HepG2 (cell line): ENCODE measurements around the gene EPPIN. TPM values are rescaled to one million over a fixed set of nuclear protein-coding genes. Genes with fewer than 3 reads are reported as not detected.

Experiments used
- ARID3A ChIP-seq: IDR thresholded peaks from 2 replicates; pipeline ENCODE4 v1.6.1; 2012; ENCODE audit warnings: low read depth, low read length, improper control_type of control experiment
- ARID5B ChIP-seq: IDR thresholded peaks from 2 replicates; pipeline ENCODE4 v1.4.0; 2020; ENCODE audit warnings: mild to moderate bottlenecking, missing genetic modification reagents
- BHLHE40 ChIP-seq: IDR thresholded peaks from 2 replicates; pipeline ENCODE4 v1.6.1; 2011; ENCODE audit warnings: low read length, improper control_type of control experiment
- DRAP1 ChIP-seq: IDR thresholded peaks from 2 replicates; pipeline ENCODE4 v1.6.1; 2016; ENCODE audit warnings: missing genetic modification reagents, missing compliant biosample characterization
- HMGXB4 ChIP-seq, 2 experiments: sonication (generic) in 1 of 2; formaldehyde crosslinking in 1 of 2; IDR thresholded peaks; 2 replicates each; pipeline versions ENCODE4 v1.4.0 to v1.6.1; 2018 to 2020; ENCODE audit warnings: missing genetic modification reagents in 2 of 2, borderline replicate concordance in 1 of 2, low read depth in 1 of 2, mild to moderate bottlenecking in 1 of 2, missing biosample characterization in 1 of 2
- KAT8 ChIP-seq: IDR thresholded peaks from 2 replicates; pipeline ENCODE4 v1.6.1; 2016; ENCODE audit warnings: missing genetic modification reagents, missing compliant biosample characterization
- NFKB2 ChIP-seq: sonication (generic); formaldehyde crosslinking; IDR thresholded peaks from 2 replicates; pipeline ENCODE4 v1.4.0; 2020; ENCODE audit warnings: missing genetic modification reagents, borderline replicate concordance
- SMYD3 ChIP-seq: sonication (generic); formaldehyde crosslinking; IDR thresholded peaks from 2 replicates; pipeline ENCODE4 v1.8.1; 2023; ENCODE audit warnings: mild to moderate bottlenecking, missing genetic modification reagents
- SNAPC2 ChIP-seq: sonication (generic); formaldehyde crosslinking; IDR thresholded peaks from 2 replicates; pipeline ENCODE4 v1.8.1; 2022; ENCODE audit warnings: mild to moderate bottlenecking, missing genetic modification reagents
- ZNF124 ChIP-seq: sonication (generic); formaldehyde crosslinking; IDR thresholded peaks from 2 replicates; pipeline ENCODE4 v1.4.0; 2020; ENCODE audit warnings: missing genetic modification reagents
- ZNF512 ChIP-seq: sonication (generic); formaldehyde crosslinking; IDR thresholded peaks from 2 replicates; pipeline ENCODE4 v1.4.0; 2020; ENCODE audit warnings: mild to moderate bottlenecking, missing genetic modification reagents
- ZNF619 ChIP-seq: sonication (generic); formaldehyde crosslinking; IDR thresholded peaks from 2 replicates; pipeline ENCODE4 v1.4.0; 2020; ENCODE audit warnings: mild to moderate bottlenecking, missing genetic modification reagents
- polyA plus RNA-seq, 8 experiments: library from polyadenylated mRNA; depleted of rRNA in 3 of 8; stranded (reverse) in 7 of 8; unstranded in 1 of 8; fragments of >200 nt; fragmentation: Illumina TruSeq in 4 of 8; extraction: Trizol in 4 of 8; gene quantifications; 2 replicates each; pipeline versions ENCODE4 v1.2.1 to v1.2.3, GENCODE V29; 2011 to 2016; ENCODE audit warnings: low read depth in 4 of 8, missing spikeins in 1 of 8, mixed read lengths in 1 of 8; ENCODE audit not compliant: insufficient read depth in 1 of 8
- total RNA-seq, 5 experiments: library from RNA; depleted of rRNA; stranded (reverse); fragments of >200 nt; fragmentation: Illumina TruSeq; extraction: Trizol; gene quantifications; 2 replicates each; pipeline ENCODE4 v1.2.3, GENCODE V29; 2016; ENCODE audit warnings: low read depth in 1 of 5

The EPPIN gene
- total and polyA plus RNA-seq, 2 of the 13 experiments (the other 11 are each of a cell fraction or from before 2014, with no cell fraction given), result not detected

- TF ChIP-seq ARID3A (peak; percentile 98), BHLHE40 (no peak), ARID5B (CRISPR knock-in tag) (0 out of 2 replicates have a peak, but pooled peaks have one; percentile 14), ZNF512 (CRISPR knock-in tag) (0 out of 2 replicates have a peak, but pooled peaks have one; percentile 41), ZNF124 (CRISPR knock-in tag) (peak; percentile 45; the same call in 1 of the 2 replicates), KAT8 (CRISPR knock-in tag) (peak; percentile 23; the same call in 1 of the 2 replicates), HMGXB4 (CRISPR knock-in tag; IDR thresholded peaks at IDR 0.05; ENCODE audit: borderline replicate concordance in 1 of 2, low read depth in 1 of 2) (peak; percentile 51 to 58; a peak in 1 of 4 replicates), DRAP1 (0 out of 2 replicates have a peak, but pooled peaks have one; percentile 18), NFKB2 (CRISPR knock-in tag) (no peak), ZNF619 (CRISPR knock-in tag) (0 out of 2 replicates have a peak, but pooled peaks have one; percentile 52), SMYD3 (CRISPR knock-in tag) (no peak), SNAPC2 (CRISPR knock-in tag) (0 out of 2 replicates have a peak, but pooled peaks have one; percentile 26)
Observed at GRCh38 chr20:45592574-45593189, 45.5 kb upstream of the EPPIN start (continued).
